Upper lobe of left lung (tissue), 6 donors: ENCODE results near the gene OR2G6. TPM values are rescaled to one million over a fixed set of nuclear protein-coding genes. Genes with fewer than 3 reads are reported as not detected.
"Not testable (repeated sequence)": the region's sequence is repeated elsewhere in the genome, so short reads cannot be mapped to it uniquely, and the experiment has no call there.

Source experiments
- ATAC-seq, 2 donors: fragments of 200-7000 bp; cut with Tn5 transposase; one replicate each; pipeline ENCODE4 v1.9.1; 2022; ENCODE audit warnings: mild to moderate bottlenecking in 2 of 2, moderate library complexity in 2 of 2; ENCODE audit not compliant: low FRiP score in 2 of 2
- DNase-seq, 2 donors: peaks; one replicate each; pipeline ENCODE4 v3.0.0-alpha.2; 2019 to 2020
- H3K27ac ChIP-seq, 4 donors: fragments of 200-600 bp; sonication (generic); one replicate each; pipeline ENCODE4 v1.5.1; 2016 to 2019
- H3K27me3 ChIP-seq, 4 donors: fragments of 200-600 bp; sonication (generic); one replicate each; pipeline ENCODE4 v1.5.1; 2017 to 2019
- H3K36me3 ChIP-seq, 4 donors: fragments of 200-600 bp; sonication (generic); one replicate each; pipeline ENCODE4 v1.5.1; 2016 to 2019
- H3K4me1 ChIP-seq, 4 donors: fragments of 200-600 bp; sonication (generic); one replicate each; pipeline ENCODE4 v1.5.1; 2018 to 2019
- H3K4me3 ChIP-seq, 4 donors: fragments of 200-600 bp; sonication (generic); one replicate each; pipeline ENCODE4 v1.5.1; 2017 to 2019; ENCODE audit warnings: mild to moderate bottlenecking in 2 of 4, moderate library complexity in 1 of 4
- H3K9me3 ChIP-seq, 4 donors: fragments of 200-600 bp; sonication (generic); one replicate each; pipeline ENCODE4 v1.5.1; 2018 to 2019
- EP300 ChIP-seq, 4 donors: sonication (generic); formaldehyde crosslinking; IDR thresholded peaks; one replicate each; pipeline ENCODE4 v1.5.1; 2017; ENCODE audit warnings: antibody characterized with exemption in 4 of 4, control low read depth in 2 of 4
- POLR2A ChIP-seq, 4 donors: fragments of 450-650 bp; IDR thresholded peaks; one replicate each; pipeline ENCODE4 v1.5.1; 2016 to 2017; ENCODE audit warnings: antibody characterized with exemption in 4 of 4, mild to moderate bottlenecking in 2 of 4
- POLR2AphosphoS5 ChIP-seq, 2 donors: sonication (generic); formaldehyde crosslinking; IDR thresholded peaks; one replicate each; pipeline ENCODE4 v1.5.1; 2017; ENCODE audit warnings: antibody characterized with exemption in 2 of 2
- WGBS, 2 donors: methylation state at CpG; one replicate each; pipeline ENCODE4 v1.1.5; 2017 to 2018; 5-methylcytosine and 5-hydroxymethylcytosine counted together
- total RNA-seq, 6 donors: library from RNA; depleted of rRNA in 4 of 6; stranded (reverse); fragments of >200 nt in 4 of 6; gene quantifications; one replicate each; pipeline versions ENCODE4 v1.1.0 to v1.2.1, GENCODE V29; 2016 to 2021
- TF ChIP-seq, protein P1 (sequence below), 6 experiments: fragments of 450-650 bp in 4 of 6; fragments of 200-600 bp in 2 of 6; sonication (generic) in 2 of 6; IDR thresholded peaks; one replicate each; pipeline ENCODE4 v1.5.1; 2016 to 2019; ENCODE audit warnings: antibody characterized with exemption in 6 of 6
- donor health status: DM: no; HTN: no; CAD: no; lungs with moderate emphysema.
- donor health status: DM: no; HTN: yes; CAD: no; lungs with severe emphysema.

The OR2G6 gene
- not detected for total RNA-seq

DNA sequence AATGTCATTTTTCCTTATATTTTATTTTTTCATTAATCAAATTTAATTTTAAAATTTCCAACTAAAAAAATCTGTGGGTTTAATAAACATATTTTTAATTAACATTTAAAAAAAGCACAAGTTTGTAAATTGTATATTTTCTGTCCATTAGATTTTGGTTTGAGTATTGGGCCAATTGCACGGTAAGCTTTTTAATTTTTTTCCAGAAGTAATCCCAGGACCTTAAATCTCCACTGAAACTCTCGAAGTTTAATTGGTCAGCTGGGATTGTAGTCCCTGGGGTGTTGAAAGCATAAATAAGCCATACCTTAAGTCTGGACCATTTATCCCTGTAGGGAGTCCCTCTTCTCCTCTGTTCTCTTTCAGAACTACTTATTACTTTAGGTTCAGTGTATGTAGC is at the start of gene OR2G6:
OR2G6 (plus strand) TSS at position 301 of the 400 bp plus-strand sequence. CDS start 13,574 bp downstream, outside the sequence.
- no CpG with 5 or more reads among the region's 2 CpGs for whole genome bisulfite sequencing, 2 donors
- not testable (repeated sequence) for H3K9me3 ChIP-seq, H3K4me3 ChIP-seq, DNase-seq, H3K27ac ChIP-seq, H3K36me3 ChIP-seq, ATAC-seq, H3K4me1 ChIP-seq, H3K27me3 ChIP-seq

- H3K9me3 ChIP-seq, H3K27ac ChIP-seq, H3K27me3 ChIP-seq, H3K36me3 ChIP-seq, DNase-seq, H3K4me3 ChIP-seq, H3K4me1 ChIP-seq: not testable (repeated sequence)
- peak in 1 of 2 donors; percentile 19 for ATAC-seq
- 64 to 68% methylated on average over 7 of the region's 7 CpGs for WGBS, 2 donors
Observed at GRCh38 chr1:248459117-248459516, 48.8 kb upstream of the OR2G6 start.

DNA sequence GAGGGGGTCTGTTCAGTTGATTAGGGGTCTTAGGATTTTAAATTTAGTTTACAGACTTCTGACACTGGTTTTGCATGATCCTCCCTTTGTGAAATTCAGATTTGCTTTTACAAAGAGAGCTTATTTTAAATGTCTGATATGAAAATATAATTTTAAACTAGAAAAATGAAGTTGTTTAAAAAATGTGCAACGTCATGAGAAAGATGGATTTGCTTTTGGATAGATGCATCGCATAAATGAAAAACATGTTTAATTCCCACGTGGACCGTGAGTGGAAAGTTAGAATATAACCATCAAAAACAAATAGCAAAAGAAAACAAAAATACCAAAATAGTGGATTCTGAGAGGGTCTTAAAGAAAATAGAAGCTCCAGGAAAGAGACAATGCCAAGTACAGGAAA is 36.7 kb upstream of the OR2G6 start:
- H3K4me1 ChIP-seq = no peaks in the 10 kb centered on the region
- WGBS, 2 donors = 81 to 83% methylated on average over 4 of the region's 4 CpGs
- H3K9me3 ChIP-seq = no peaks in the 10 kb centered on the region
- TF ChIP-seq POLR2A (IDR thresholded peaks at IDR 0.05) = no peak
- no peak for TF ChIP-seq EP300 (IDR thresholded peaks at IDR 0.05)
- no peak for TF ChIP-seq POLR2AphosphoS5 (IDR thresholded peaks at IDR 0.05)
- TF ChIP-seq, protein P1, sequence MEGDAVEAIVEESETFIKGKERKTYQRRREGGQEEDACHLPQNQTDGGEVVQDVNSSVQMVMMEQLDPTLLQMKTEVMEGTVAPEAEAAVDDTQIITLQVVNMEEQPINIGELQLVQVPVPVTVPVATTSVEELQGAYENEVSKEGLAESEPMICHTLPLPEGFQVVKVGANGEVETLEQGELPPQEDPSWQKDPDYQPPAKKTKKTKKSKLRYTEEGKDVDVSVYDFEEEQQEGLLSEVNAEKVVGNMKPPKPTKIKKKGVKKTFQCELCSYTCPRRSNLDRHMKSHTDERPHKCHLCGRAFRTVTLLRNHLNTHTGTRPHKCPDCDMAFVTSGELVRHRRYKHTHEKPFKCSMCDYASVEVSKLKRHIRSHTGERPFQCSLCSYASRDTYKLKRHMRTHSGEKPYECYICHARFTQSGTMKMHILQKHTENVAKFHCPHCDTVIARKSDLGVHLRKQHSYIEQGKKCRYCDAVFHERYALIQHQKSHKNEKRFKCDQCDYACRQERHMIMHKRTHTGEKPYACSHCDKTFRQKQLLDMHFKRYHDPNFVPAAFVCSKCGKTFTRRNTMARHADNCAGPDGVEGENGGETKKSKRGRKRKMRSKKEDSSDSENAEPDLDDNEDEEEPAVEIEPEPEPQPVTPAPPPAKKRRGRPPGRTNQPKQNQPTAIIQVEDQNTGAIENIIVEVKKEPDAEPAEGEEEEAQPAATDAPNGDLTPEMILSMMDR (IDR thresholded peaks at IDR 0.05) = no peak
- H3K27me3 ChIP-seq = no peaks in the 10 kb centered on the region
- ATAC-seq (no peak), DNase-seq (no peak)
- H3K36me3 ChIP-seq = no peaks in the 10 kb centered on the region
- H3K27ac ChIP-seq = no peak overlapping the region
- no peak overlapping the region for H3K4me3 ChIP-seq

GRCh38 chr1:248472111-248472510 is 35.8 kb upstream of the OR2G6 start:
- DNase-seq, H3K36me3 ChIP-seq, H3K9me3 ChIP-seq, H3K27ac ChIP-seq, H3K4me3 ChIP-seq, ATAC-seq, H3K27me3 ChIP-seq, H3K4me1 ChIP-seq: not testable (repeated sequence)
- WGBS, 2 donors = 62 to 65% methylated on average over 2 of the region's 2 CpGs

- H3K36me3 ChIP-seq, H3K4me3 ChIP-seq, H3K9me3 ChIP-seq, DNase-seq, H3K4me1 ChIP-seq, H3K27ac ChIP-seq, H3K27me3 ChIP-seq, ATAC-seq: not testable (repeated sequence)
- 77 to 90% methylated on average over 2 of the region's 2 CpGs for WGBS, 2 donors
Observed at GRCh38 chr1:248473051-248473450, 34.8 kb upstream of the OR2G6 start, which contains the start of gene OR2T3. Gene OR2T3 (plus strand): TSS chr1:248473351. CDS start chr1:248473351, 0 bp downstream.

DNA sequence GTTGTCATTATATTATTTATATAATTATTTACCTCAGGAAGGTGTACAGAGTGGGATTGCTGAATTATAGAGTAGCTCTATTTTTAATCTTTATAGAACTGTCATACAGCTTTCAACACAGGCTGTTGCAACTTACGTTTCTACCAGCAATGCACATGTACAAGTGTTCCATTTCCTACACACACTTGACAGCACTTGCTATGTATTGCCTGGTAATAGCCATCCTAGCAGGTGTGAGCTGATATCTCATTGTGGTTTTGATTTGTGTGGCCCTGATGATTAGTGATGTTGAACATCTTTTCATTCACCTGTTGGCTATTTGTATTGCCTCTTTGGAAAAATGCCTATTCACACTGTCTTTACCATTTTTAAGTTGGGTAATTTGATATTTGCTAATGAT is 32.2 kb upstream of the OR2G6 start:
- not testable (repeated sequence) for H3K4me3 ChIP-seq, H3K27ac ChIP-seq, H3K27me3 ChIP-seq, H3K4me1 ChIP-seq, DNase-seq, H3K9me3 ChIP-seq, ATAC-seq, H3K36me3 ChIP-seq
- WGBS, 2 donors = no CpG with 5 or more reads among the region's 1 CpG

DNA sequence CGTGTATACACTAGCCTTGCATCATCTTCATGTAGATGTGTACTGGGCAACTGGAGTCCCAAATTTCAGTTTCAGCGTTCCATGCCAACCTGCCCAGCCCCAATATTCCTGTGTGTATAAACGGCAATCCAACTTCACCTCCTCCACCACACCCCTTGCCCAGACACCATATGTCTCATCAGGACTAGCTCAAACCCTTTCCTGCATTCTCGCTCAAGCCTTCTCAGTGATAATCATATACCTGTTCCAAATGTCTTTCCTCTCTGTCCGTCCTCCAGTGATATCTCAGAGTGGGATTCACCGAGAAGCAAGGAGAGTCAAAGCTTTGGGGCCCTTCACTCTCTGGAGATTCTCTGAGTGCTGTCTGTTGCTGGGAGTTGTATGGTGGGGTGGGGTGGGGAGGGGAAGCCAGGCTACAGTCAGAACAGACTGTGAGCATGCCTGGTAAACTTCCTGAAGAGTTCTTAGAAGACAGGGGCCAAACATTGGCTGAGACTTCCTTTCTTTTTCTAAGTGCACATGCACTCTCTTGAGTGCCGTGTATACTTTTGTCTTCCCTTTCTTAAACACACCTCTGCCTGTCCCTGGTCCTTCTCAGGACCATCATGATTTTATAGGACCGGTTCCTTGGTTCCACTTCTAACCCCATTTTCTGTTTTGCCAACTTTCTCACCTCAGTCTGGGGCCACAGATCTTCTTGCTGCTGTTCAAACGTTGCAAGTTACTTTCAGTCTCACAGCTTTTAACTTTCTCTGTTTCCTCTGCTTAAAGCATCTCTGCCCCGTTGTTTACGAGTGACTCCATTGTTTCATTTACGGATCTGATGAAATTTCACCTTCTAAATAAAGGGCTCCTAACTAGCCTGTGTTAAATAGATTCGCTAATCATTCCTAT is 25.9 kb upstream of the OR2G6 start:
- not testable (repeated sequence) for H3K4me1 ChIP-seq, DNase-seq, H3K4me3 ChIP-seq, ATAC-seq, H3K27me3 ChIP-seq, H3K9me3 ChIP-seq, H3K36me3 ChIP-seq, H3K27ac ChIP-seq
- WGBS, 2 donors = 64 to 71% methylated on average over 10 to 13 of the region's 13 CpGs

DNA sequence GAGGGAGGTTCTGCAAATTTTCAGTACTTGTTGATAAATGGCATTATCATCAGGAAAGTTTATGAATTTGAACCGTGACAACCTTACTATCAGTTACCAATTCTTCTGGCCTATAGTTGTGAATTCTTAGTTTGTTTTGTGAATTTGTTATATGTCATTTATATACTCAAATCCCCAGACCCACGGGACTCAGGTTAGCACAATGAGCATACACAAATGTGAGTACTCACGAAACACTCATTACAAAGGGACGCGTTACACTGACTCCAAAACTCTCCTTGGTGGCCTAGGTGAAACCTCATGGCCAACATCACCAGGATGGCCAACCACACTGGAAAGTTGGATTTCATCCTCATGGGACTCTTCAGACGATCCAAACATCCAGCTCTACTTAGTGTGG is 19.6 kb upstream of the OR2G6 start, which contains the start of gene OR2T5:
OR2T5 (plus strand) TSS at position 301 of the 400 bp plus-strand sequence; CDS start at position 301, 0 bp downstream.
- H3K27me3 ChIP-seq, H3K9me3 ChIP-seq, DNase-seq, ATAC-seq, H3K36me3 ChIP-seq, H3K4me1 ChIP-seq, H3K4me3 ChIP-seq, H3K27ac ChIP-seq: not testable (repeated sequence)
- 77% methylated on average over 4 of the region's 6 CpGs; no CpG with 5 or more reads in 1 of the 2 donors for WGBS, 2 donors

DNA sequence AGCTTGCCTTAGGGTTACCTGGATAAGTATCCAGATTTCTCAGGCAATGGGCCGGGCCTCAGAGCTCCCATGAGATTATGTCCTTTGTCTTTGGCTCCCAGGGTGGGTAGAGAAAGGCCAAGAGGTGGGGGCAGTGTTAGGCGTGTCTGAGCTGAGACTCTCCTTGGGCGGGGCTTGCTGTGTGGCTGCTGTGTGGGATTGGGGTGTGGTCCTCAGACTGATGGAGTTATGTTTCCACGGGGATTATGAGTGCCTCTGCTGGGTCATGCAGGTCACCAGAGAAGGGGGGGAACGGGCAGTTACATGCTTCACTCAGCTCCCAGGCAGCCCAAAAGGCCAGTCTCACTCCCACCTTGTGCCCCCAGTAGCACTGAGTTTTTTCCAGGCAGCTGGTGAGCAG is 11.2 kb upstream of the OR2G6 start:
- ATAC-seq, H3K4me3 ChIP-seq, H3K27ac ChIP-seq, H3K9me3 ChIP-seq, H3K36me3 ChIP-seq, H3K27me3 ChIP-seq, H3K4me1 ChIP-seq, DNase-seq: not testable (repeated sequence)
- no CpG with 5 or more reads among the region's 5 CpGs for WGBS, 2 donors

DNA sequence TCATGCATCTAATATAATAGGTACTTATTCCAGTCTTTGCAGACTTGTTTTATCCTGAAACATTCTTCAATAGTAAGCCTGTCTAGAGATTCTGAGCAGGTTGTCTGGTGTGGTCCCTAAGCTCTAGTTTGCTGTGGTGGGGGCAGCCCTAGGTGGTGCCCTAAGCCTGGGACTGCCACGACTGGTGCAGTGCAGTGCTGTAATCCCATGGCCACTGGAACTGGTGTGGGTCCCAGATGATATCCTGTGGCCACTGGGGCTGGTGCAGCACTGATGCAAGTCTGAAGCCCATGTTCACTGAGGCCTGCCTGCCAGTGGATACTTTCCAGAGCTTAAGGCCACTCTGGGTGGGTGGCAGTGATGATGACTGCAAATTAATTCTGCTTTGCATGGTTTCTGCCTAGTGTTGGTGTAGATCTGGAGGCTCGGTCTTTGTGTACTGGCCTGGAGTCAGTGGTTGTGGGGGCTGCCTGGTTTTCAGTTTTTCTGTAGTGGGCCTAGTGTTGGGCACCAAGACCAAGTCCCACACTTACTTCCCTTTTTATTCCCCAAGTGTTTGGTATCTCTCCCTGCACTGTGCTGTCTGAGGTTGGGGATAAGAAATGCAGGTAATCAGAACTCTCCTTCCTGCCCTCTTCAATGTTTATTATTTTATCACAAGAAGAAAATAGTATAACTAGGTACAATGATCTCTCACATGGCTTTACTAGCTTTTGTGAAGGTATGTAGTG is 7.4 kb upstream of the OR2G6 start:
- not testable (repeated sequence) for H3K27me3 ChIP-seq, H3K9me3 ChIP-seq, H3K27ac ChIP-seq, H3K4me1 ChIP-seq, H3K36me3 ChIP-seq, H3K4me3 ChIP-seq, DNase-seq
- WGBS, 2 donors = 71 to 83% methylated on average over 1 of the region's 2 CpGs
- ATAC-seq = peak in 1 of 2 donors; percentile 45

GRCh38 chr1:248510217-248510616 is 2.3 kb downstream of the OR2G6 start:
- not testable (repeated sequence) for H3K36me3 ChIP-seq, DNase-seq, H3K9me3 ChIP-seq, H3K27me3 ChIP-seq, H3K4me3 ChIP-seq, H3K27ac ChIP-seq, ATAC-seq, H3K4me1 ChIP-seq
